Activated T-cell treated with anti-CD3 and anti-CD28 coated beads, Interleukin-2, amount 50 U/mL, for 72 hours (primary cell): Measurements from ENCODE around the gene CCDC80. TPM values are rescaled to one million over a fixed set of nuclear protein-coding genes. Genes with fewer than 3 reads are reported as not detected.
"Not testable (repeated sequence)": the region's sequence is repeated elsewhere in the genome, so short reads cannot be mapped to it uniquely, and the experiment has no call there.

Experiments
- ATAC-seq, 2 donors: fragments of 150-1000 bp; cut with Tn5 transposase; replicated peaks in 1 of 2; 2 replicates each; pipeline ENCODE4 v1.10.0; 2021; ENCODE audit warnings: moderate library complexity in 2 of 2, mild to moderate bottlenecking in 1 of 2
- DNase-seq, 2 donors: peaks; one replicate each; pipeline ENCODE4 v3.0.0; 2021 to 2022; ENCODE audit warnings: mixed read lengths in 1 of 2
- H3K27ac Mint-ChIP-seq: one replicate; pipeline ENCODE4 v1.8.0; 2022; ENCODE audit warnings: mild to moderate bottlenecking, moderate library complexity, mixed read lengths
- H3K27me3 Mint-ChIP-seq: one replicate; pipeline ENCODE4 v1.8.0; 2022; ENCODE audit warnings: low read depth, mixed read lengths
- H3K36me3 Mint-ChIP-seq, 2 donors: one replicate each; pipeline ENCODE4 v1.8.0; 2022; ENCODE audit warnings: mixed read lengths in 2 of 2, mild to moderate bottlenecking in 1 of 2; ENCODE audit not compliant: insufficient read depth in 2 of 2
- H3K4me1 Mint-ChIP-seq: one replicate; pipeline ENCODE4 v1.8.0; 2022; ENCODE audit warnings: low read depth, mixed read lengths
- H3K4me3 Mint-ChIP-seq, 2 donors: one replicate each; pipeline ENCODE4 v1.8.0; 2022; ENCODE audit warnings: mild to moderate bottlenecking in 2 of 2, mixed read lengths in 2 of 2, moderate library complexity in 2 of 2
- H3K9me3 Mint-ChIP-seq, 2 donors: one replicate each; pipeline ENCODE4 v1.8.0; 2022; ENCODE audit warnings: mixed read lengths in 2 of 2
- total RNA-seq, 2 donors: library from RNA; stranded (reverse); gene quantifications; one replicate each; pipeline ENCODE4 v1.2.3, GENCODE V29; 2022

Gene CCDC80
- total RNA-seq, 2 donors from 2014 or later = not detected

DNA sequence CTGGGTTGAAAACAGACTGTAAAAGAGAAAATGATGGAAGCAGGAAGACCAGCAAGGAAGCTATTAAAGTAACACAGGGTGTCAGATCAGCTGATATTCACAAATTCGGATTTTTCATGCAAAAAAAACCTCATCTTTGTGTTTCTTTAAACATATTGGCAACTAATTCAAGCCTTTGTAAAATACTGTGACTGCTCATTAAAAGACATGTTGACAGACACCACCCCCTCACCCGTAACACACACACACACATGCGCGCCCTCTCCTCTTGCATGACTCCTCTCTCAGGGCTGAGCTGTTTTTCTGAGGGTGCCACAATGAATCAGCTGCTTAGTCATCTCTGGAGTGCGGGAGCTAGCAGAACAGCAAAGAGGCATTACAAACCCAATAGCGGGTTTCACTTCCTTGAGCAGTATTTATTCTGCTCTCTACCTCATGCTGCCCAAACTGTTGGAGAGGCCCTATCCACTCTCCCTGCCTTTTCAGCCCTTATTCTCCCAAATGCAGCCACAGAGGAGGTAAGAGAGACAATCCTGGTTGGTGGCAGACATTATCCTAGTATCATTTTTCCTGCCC is 35.8 kb upstream of the CCDC80 start:
- peaks cover 63% of the 10 kb centered on the region for H3K4me1 Mint-ChIP-seq
- peak overlapping the region; percentile 54 to 75 for H3K4me3 Mint-ChIP-seq
- peak overlapping the region; percentile 12 for H3K27ac Mint-ChIP-seq
- H3K36me3 Mint-ChIP-seq = no peaks in the 10 kb centered on the region
- peaks cover 40% of the 10 kb centered on the region for H3K27me3 Mint-ChIP-seq
- no peaks in the 10 kb centered on the region for H3K9me3 Mint-ChIP-seq
- DNase-seq (peak; percentile 92 to 94), ATAC-seq (peak; percentile 96 to 98)

DNA sequence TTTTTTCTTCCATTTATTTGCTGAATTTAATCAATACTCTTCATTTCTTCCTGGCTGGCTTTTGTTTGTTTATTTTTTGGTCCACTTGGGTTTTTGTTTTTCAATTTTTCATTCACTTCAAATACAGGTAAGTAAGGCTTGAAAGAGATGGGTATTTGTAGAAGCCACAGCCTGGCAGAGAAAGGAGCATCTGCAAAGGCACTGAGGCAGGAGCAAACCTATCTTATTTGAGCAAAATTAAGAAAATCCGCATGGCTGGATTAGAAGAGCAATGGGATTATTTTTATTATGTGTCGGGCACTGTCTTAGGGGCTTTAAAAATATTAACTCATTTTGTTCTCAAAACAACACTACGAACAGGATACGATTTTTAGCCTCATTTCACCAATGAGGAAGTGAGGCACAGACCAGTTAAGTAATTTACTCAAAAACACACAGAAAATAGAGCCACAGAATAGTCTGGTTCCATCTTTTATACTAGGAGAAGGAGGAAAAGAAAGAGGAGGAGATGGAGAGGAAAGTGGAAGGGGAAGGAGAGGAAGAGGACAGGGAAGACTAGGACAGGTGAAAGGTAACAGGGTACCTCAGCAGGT is 35.1 kb upstream of the CCDC80 start:
- peak overlapping the region; percentile 6 for H3K27ac Mint-ChIP-seq
- peaks cover 68% of the 10 kb centered on the region for H3K4me1 Mint-ChIP-seq
- peaks cover 40% of the 10 kb centered on the region for H3K27me3 Mint-ChIP-seq
- no peaks in the 10 kb centered on the region for H3K9me3 Mint-ChIP-seq
- no peak for ATAC-seq
- peak overlapping the region; percentile 54 to 75 for H3K4me3 Mint-ChIP-seq
- no peaks in the 10 kb centered on the region for H3K36me3 Mint-ChIP-seq
- DNase-seq = no peak

DNA sequence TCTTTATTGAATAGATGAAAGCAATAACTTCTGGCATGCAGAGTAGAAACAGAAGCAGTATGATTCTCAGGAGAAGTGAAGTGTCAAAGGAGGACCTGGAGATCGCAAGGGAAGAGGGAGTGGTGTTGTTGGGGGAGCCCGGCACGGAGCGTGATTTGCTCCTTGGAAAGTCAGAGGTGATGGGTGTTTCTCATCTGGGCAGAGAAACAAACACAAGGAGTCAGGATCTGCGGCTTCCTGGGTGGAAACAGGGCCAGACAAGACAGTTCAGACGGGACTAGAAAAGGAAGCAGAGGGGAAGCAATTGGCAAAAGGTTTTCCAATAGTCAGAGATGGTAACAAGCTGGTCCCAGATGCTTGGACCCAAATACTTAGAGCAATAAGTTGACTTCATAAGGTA is 34.4 kb upstream of the CCDC80 start:
- no peak overlapping the region for H3K27ac Mint-ChIP-seq

DNA sequence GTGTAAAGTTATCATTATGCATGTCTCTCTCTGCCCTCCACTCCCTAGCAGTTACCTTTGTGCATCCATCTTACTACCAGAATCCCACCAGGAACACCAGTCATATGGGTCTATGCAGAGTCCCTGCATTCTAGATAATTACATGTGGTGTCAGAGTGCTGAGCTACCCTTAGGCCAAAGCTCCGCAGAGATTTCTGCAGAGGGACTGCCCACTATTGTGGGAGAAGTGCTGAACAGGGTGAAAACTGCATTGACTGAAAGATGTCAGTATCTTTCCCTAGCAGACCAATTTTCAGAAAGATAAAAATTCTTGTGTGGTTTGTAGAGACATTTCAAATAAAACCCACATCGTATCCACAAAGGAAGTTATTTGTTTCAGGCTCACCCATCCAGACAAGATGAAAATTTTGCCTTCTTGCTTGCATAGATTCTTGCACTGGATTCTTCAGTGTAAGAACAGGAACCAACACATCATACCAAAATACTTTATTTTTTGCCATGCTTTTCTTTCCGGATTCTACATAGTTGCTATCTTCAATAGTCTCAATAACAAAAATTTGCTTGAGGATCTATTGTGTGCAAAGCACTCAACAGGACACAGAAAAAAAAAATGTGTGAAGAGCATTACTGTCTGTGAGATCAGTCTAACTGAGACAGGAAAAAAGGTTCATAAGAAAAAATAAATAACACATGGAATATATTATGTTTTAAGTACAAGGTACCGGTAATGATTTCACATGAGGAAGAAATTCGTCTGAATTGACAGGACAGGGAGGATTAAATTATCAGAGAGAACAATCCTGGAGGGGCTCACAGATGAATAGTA is 32.0 kb upstream of the CCDC80 start:
- Mint-ChIP-seq H3K36me3 (no peaks in the 10 kb centered on the region), H3K4me1 (peaks cover 66% of the 10 kb centered on the region), H3K27ac (peak overlapping the region; percentile 18), H3K27me3 (peaks cover 40% of the 10 kb centered on the region), H3K4me3 (peak overlapping the region in 1 of 2 donors; percentile 11), H3K9me3 (no peaks in the 10 kb centered on the region)
- DNase-seq (peak in 1 of 2 donors; percentile 5), ATAC-seq (peak; percentile 6 to 8)

More for the DNA sequence above, 34.4 kb upstream of the CCDC80 start:
- DNase-seq (no peak), ATAC-seq (no peak)
- H3K4me3 Mint-ChIP-seq = no peak overlapping the region
- no peaks in the 10 kb centered on the region for H3K9me3 Mint-ChIP-seq
- H3K27me3 Mint-ChIP-seq = peaks cover 40% of the 10 kb centered on the region
- no peaks in the 10 kb centered on the region for H3K36me3 Mint-ChIP-seq
- H3K4me1 Mint-ChIP-seq = peaks cover 68% of the 10 kb centered on the region

DNA sequence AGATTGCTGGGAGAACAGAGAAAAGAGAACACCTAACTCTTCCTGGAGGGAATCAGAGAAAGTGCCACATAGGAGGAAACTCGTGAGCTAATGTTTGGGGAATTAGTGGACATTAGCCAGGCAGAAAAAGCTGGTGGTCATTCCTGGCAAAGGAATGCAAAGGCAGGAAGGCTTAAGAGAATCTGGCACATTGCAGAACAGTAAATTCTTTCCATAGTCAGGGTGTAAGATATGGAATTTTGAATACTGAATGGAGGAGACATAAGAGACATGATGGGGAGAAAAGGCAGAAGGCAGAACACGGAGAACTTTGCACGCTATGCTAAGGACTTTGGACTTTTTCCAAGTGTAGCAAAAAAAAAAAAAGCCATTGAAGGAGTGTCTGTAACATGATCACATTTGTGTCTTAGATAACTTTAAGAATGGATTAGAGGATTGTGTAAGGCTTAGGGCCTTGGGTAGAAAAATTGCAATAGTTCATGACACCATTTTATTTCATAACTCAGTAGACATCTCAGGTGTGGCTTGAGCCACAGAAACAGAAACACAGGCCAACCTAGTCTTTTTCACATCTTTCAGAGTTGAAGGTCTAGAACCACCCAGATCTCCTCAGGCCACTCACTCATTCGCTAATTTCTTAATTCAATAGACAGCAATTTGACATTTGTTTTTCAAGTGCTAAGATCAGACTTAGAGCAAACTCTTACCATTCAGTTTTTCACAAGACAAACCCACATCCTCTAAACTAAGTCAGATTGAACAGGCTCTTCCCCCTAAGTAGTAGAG is 31.2 kb upstream of the CCDC80 start:
- no peak overlapping the region for H3K27ac Mint-ChIP-seq
- peaks cover 58% of the 10 kb centered on the region for H3K4me1 Mint-ChIP-seq
- peaks cover 43% of the 10 kb centered on the region for H3K27me3 Mint-ChIP-seq
- no peaks in the 10 kb centered on the region for H3K9me3 Mint-ChIP-seq
- H3K4me3 Mint-ChIP-seq = peak overlapping the region in 1 of 2 donors; percentile 11
- no peak for DNase-seq
- no peaks in the 10 kb centered on the region for H3K36me3 Mint-ChIP-seq
- ATAC-seq = peak; percentile 39 to 53

DNA sequence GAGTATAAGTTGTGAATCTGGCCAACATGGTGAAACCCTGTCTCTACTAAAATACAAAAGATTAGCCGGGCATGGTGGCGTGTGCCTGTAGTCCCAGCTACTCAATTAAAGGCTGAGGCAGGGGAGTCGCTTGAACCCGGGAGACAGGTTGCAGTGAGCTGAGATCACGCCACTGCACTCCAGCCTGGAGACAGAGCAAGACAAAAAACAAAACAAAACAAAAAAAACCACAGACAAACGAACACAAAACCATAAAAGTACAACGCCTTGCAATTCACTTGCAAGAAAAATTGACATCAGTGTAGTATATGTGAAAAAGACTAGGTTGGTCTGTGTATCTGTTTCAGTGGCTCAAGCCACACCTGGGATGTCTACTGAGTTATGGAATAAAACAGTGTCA is 29.9 kb upstream of the CCDC80 start:
- DNase-seq (no peak), ATAC-seq (no peak)
- Mint-ChIP-seq H3K9me3 (no peaks in the 10 kb centered on the region), H3K4me3 (no peak overlapping the region), H3K36me3 (no peaks in the 10 kb centered on the region), H3K27ac (no peak overlapping the region), H3K27me3 (peaks cover 41% of the 10 kb centered on the region), H3K4me1 (peaks cover 45% of the 10 kb centered on the region)

DNA sequence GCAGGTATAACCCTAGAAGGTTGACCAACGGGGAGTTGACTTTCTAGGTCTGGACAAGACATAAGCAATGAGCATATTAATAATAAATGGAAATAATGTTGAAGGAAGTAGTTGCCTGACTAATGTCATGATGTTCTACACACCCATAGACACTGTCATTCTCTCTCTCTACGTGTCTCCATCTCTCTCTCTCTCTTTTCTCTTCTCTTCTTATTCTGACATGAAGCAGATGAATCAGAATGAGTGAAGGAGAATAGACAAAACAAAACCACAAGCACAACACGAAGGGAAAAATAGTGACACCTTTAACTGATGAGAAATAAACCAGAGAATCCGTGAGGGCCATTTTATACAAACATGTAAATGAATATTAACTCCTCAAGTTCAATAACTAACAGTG is 26.7 kb upstream of the CCDC80 start:
- DNase-seq (no peak), ATAC-seq (no peak)
- H3K27me3 Mint-ChIP-seq = peaks cover 23% of the 10 kb centered on the region
- H3K27ac Mint-ChIP-seq = no peak overlapping the region
- no peak overlapping the region for H3K4me3 Mint-ChIP-seq
- H3K4me1 Mint-ChIP-seq = peaks cover 14% of the 10 kb centered on the region
- peaks cover 0 to 2% of the 10 kb centered on the region in 2 donors for H3K9me3 Mint-ChIP-seq
- peaks cover 0 to 4% of the 10 kb centered on the region in 2 donors for H3K36me3 Mint-ChIP-seq

DNA sequence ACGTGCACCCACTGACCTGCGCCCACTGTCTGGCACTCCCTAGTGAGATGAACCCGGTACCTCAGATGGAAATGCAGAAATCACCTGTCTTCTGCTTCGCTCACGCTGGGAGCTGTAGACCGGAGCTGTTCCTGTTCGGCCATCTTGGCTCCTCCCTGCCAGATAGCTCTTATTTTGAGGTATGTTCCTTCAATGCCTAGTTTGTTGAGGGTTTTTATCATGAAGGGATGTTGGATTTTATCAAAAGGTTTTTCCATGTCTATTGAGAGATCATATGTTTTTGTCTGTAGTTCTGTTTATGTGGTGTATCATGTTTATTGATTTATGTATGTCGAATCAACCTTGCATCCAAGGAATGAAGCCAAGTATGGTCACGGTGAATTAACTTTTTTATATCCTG is 24.1 kb upstream of the CCDC80 start:
- DNase-seq, H3K4me1 Mint-ChIP-seq, H3K4me3 Mint-ChIP-seq, H3K27ac Mint-ChIP-seq, ATAC-seq, H3K9me3 Mint-ChIP-seq, H3K36me3 Mint-ChIP-seq: not testable (repeated sequence)
- H3K27me3 Mint-ChIP-seq = peaks cover 23% of the 10 kb centered on the region

DNA sequence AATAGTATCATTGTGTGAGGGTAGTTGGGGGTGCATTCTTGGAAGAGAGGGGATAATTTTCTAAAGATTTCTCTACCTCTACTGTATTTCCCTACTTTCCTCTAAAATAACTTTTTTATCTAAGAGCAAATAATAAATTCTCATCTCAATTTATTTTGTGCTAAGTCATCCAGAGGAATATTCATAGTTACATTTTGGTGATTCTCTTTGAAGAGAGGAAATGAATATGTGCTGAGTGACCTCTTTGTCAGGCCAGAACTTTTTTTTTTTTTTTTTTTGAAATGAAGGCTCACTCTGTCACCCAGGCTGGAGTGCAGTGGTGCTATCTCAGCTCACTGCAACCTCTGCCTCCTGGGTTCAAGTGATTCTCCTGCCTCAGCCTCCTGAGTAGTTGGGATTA is 15.1 kb upstream of the CCDC80 start:
- no peak overlapping the region for H3K27ac Mint-ChIP-seq
- H3K36me3 Mint-ChIP-seq = peaks cover 0 to 2% of the 10 kb centered on the region in 2 donors
- H3K4me1 Mint-ChIP-seq = no peaks in the 10 kb centered on the region
- ATAC-seq (no peak), DNase-seq (no peak)
- H3K27me3 Mint-ChIP-seq = no peaks in the 10 kb centered on the region
- H3K4me3 Mint-ChIP-seq = no peak overlapping the region
- H3K9me3 Mint-ChIP-seq = no peaks in the 10 kb centered on the region

DNA sequence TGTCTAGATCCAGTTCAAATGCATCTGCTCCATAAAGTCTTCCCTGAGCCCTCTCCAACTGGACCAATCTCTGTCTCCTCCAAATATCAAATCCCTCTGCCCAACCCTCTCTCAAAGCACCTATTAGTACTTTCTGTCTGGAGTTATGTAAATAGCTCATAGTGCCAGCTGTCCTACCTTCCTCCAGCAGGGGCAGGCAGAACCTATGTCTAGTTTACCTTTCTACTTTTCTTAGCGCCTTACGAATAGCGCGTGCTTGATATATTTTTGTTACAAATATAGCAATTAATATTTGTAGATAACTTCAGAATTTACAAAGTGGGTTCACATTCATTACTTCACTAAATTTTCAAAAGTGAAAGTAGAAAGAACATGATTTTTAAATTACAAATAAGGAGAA is 14.0 kb upstream of the CCDC80 start:
- no peak overlapping the region for H3K4me3 Mint-ChIP-seq
- H3K27ac Mint-ChIP-seq = no peak overlapping the region
- no peak for ATAC-seq
- no peaks in the 10 kb centered on the region for H3K27me3 Mint-ChIP-seq
- DNase-seq = no peak
- no peaks in the 10 kb centered on the region for H3K4me1 Mint-ChIP-seq
- peaks cover 0 to 2% of the 10 kb centered on the region in 2 donors for H3K36me3 Mint-ChIP-seq
- no peaks in the 10 kb centered on the region for H3K9me3 Mint-ChIP-seq

DNA sequence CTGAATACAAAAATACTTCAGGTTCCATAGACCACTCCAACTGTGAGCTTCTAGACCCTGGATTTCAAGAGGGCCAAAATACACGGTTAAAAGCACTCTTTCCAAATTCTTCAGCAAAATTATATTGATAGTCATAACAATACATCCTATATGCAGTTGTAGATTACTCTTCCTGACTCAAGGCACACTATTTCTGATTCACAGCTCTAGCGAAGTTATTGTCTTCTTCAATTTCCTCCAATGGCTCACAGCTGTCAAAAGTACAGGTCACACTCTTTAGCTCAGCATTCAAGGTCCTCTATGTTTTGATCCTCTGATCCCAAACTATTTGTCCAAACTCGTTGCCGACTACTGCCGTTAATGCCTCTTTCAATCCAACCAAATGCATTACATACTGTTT is 13.5 kb upstream of the CCDC80 start:
- no peak overlapping the region for H3K27ac Mint-ChIP-seq
- no peaks in the 10 kb centered on the region for H3K27me3 Mint-ChIP-seq
- no peak overlapping the region for H3K4me3 Mint-ChIP-seq
- no peaks in the 10 kb centered on the region for H3K9me3 Mint-ChIP-seq
- DNase-seq (no peak), ATAC-seq (no peak)
- H3K4me1 Mint-ChIP-seq = no peaks in the 10 kb centered on the region
- H3K36me3 Mint-ChIP-seq = peaks cover 0 to 2% of the 10 kb centered on the region in 2 donors

DNA sequence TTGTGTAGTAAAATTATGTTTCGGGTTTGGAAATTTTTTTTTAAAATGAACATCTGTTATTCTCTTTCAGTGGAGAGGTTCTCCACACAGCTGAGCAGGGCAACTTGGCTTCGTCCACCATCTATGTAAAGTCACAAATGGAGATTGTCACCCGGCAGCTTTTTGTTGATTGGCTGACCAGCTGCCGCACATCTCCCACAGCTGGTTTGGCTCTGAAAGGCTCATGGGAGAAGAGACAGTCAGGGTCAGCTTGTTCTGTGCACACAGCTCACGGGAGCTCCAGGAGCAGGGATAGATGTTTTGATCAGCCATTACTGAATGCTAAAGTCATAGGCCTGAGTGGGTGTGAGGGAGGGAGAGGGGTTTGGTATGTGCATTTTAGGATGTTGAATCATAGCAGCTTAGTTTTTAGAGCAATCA is 12.9 kb upstream of the CCDC80 start:
- no peaks in the 10 kb centered on the region for H3K27me3 Mint-ChIP-seq
- H3K4me1 Mint-ChIP-seq = peaks cover 2% of the 10 kb centered on the region
- no peak for ATAC-seq
- H3K27ac Mint-ChIP-seq = no peak overlapping the region
- H3K36me3 Mint-ChIP-seq = peaks cover 0 to 2% of the 10 kb centered on the region in 2 donors
- no peak overlapping the region for H3K4me3 Mint-ChIP-seq
- DNase-seq = no peak
- H3K9me3 Mint-ChIP-seq = no peaks in the 10 kb centered on the region
